Measurements from ENCODE around the gene SUSD1. TPM values are rescaled to one million over a fixed set of nuclear protein-coding genes. Genes with fewer than 3 reads are reported as not detected.

Gene SUSD1
- total RNA-seq, 1 experiment from 2014 or later = 15.3 TPM

DNA sequence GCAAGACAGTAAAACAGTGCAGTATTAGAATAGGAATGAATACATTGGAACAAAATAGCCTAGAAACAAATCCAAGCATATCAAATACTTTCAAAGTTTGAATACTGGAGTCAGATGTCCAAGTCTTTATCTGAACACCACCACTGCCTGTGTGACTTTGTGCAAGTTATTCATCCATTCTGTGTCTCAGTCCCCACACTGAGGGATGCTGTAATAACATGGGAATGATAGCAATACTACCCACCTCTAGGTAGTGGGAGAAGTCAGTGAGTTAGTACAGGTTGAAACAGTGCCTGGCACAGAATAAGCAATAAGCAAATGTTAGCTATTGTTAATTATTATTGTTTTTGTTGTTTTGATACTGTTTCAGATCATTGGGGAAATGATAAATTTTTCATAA is 130.9 kb downstream of the SUSD1 start:
- POLR2A ChIA-PET = no interaction called here
- H3K36me3 ChIP-seq (ENCODE audit: control insufficient read depth, insufficient read depth, low read length) = no peaks in the 10 kb centered on the region
- H3K27me3 ChIP-seq (ENCODE audit: control insufficient read depth, insufficient read depth, low read length) = no peaks in the 10 kb centered on the region
- CTCF ChIA-PET = no interaction called here
- in situ Hi-C loops (cut with HindIII; ENCODE audit: low pct_unique_long_range_greater_than_20kb, low sequenced_read_pairs) = no loop called here
- H3K4me1 ChIP-seq (ENCODE audit: control insufficient read depth, insufficient read depth, low read length) = peaks cover 9% of the 10 kb centered on the region
- TF ChIP-seq TCF7L2 (IDR thresholded peaks at IDR 0.05; ENCODE audit: low read depth, low read length) = no peak
- TF ChIP-seq SIN3A (IDR thresholded peaks at IDR 0.05; ENCODE audit: borderline replicate concordance, insufficient read depth, low read depth, low read length) = no peak
- TF ChIP-seq, protein P1, sequence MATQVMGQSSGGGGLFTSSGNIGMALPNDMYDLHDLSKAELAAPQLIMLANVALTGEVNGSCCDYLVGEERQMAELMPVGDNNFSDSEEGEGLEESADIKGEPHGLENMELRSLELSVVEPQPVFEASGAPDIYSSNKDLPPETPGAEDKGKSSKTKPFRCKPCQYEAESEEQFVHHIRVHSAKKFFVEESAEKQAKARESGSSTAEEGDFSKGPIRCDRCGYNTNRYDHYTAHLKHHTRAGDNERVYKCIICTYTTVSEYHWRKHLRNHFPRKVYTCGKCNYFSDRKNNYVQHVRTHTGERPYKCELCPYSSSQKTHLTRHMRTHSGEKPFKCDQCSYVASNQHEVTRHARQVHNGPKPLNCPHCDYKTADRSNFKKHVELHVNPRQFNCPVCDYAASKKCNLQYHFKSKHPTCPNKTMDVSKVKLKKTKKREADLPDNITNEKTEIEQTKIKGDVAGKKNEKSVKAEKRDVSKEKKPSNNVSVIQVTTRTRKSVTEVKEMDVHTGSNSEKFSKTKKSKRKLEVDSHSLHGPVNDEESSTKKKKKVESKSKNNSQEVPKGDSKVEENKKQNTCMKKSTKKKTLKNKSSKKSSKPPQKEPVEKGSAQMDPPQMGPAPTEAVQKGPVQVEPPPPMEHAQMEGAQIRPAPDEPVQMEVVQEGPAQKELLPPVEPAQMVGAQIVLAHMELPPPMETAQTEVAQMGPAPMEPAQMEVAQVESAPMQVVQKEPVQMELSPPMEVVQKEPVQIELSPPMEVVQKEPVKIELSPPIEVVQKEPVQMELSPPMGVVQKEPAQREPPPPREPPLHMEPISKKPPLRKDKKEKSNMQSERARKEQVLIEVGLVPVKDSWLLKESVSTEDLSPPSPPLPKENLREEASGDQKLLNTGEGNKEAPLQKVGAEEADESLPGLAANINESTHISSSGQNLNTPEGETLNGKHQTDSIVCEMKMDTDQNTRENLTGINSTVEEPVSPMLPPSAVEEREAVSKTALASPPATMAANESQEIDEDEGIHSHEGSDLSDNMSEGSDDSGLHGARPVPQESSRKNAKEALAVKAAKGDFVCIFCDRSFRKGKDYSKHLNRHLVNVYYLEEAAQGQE (IDR thresholded peaks at IDR 0.05; ENCODE audit: insufficient read depth in 1 of 2, low read depth in 2 of 2, low read length in 1 of 2) = no peak
- no peak for TF ChIP-seq POLR2AphosphoS5 (IDR thresholded peaks at IDR 0.05; ENCODE audit: low read depth, low read length)
- no peak for TF ChIP-seq CTCF (IDR thresholded peaks at IDR 0.05)
- ATAC-seq (no peak), DNase-seq (ENCODE audit: low read depth, low spot score) (no peak)
- no TSS peak for BruUV-seq (replicated peaks)
- intact Hi-C loops (cut with micrococcal nuclease; ENCODE audit: unreplicated experiment) = no loop called here
- H3K4me3 ChIP-seq (ENCODE audit: low read depth in 2 of 2, low read length in 2 of 2) = no peak overlapping the region
- H3K9me3 ChIP-seq (ENCODE audit: control insufficient read depth, insufficient read depth, low read depth, low read length) = peaks cover 4% of the 10 kb centered on the region; the same call in 1 of the 2 replicates
- peak overlapping the region; percentile 91; the same call in 1 of the 2 replicates for H3K27ac ChIP-seq (ENCODE audit: low read length)

GRCh38 chr9:112043423-112043822 is 131.7 kb downstream of the SUSD1 start:
- BruUV-seq (replicated peaks) = no TSS peak
- ATAC-seq = no peak
- no peaks in the 10 kb centered on the region for H3K27me3 ChIP-seq (ENCODE audit: control insufficient read depth, insufficient read depth, low read length)
- H3K36me3 ChIP-seq (ENCODE audit: control insufficient read depth, insufficient read depth, low read length) = no peaks in the 10 kb centered on the region
- peaks cover 9% of the 10 kb centered on the region for H3K4me1 ChIP-seq (ENCODE audit: control insufficient read depth, insufficient read depth, low read length)
- peaks cover 4% of the 10 kb centered on the region; the same call in 1 of the 2 replicates for H3K9me3 ChIP-seq (ENCODE audit: control insufficient read depth, insufficient read depth, low read depth, low read length)
- in situ Hi-C loops (cut with HindIII; ENCODE audit: low pct_unique_long_range_greater_than_20kb, low sequenced_read_pairs) (no loop called here), intact Hi-C loops (cut with micrococcal nuclease; ENCODE audit: unreplicated experiment) (no loop called here)
- CTCF ChIA-PET = interaction anchor here (0.7 kb wide), 1 partner anchor 82 kb away, joined by 10 read pairs; no protein-coding TSS in a partner anchor
- H3K4me3 ChIP-seq (ENCODE audit: low read depth in 2 of 2, low read length in 2 of 2) = no peak overlapping the region
- H3K27ac ChIP-seq (ENCODE audit: low read length) = peak overlapping the region; percentile 91
- no peak for TF ChIP-seq CTCF (IDR thresholded peaks at IDR 0.05)
- TF ChIP-seq, protein P1 (IDR thresholded peaks at IDR 0.05; ENCODE audit: insufficient read depth in 1 of 2, low read depth in 2 of 2, low read length in 1 of 2) = no peak
- no peak for TF ChIP-seq POLR2AphosphoS5 (IDR thresholded peaks at IDR 0.05; ENCODE audit: low read depth, low read length)
- TF ChIP-seq SIN3A (IDR thresholded peaks at IDR 0.05; ENCODE audit: borderline replicate concordance, insufficient read depth, low read depth, low read length) = no peak
- no peak for TF ChIP-seq TCF7L2 (IDR thresholded peaks at IDR 0.05; ENCODE audit: low read depth, low read length)
- POLR2A ChIA-PET = no interaction called here
- no peak for DNase-seq (ENCODE audit: low read depth, low spot score)
